ENCODE results near the gene NFYC. TPM values are rescaled to one million over a fixed set of nuclear protein-coding genes. Genes with fewer than 3 reads are reported as not detected.

NFYC gene
- total RNA-seq, 1 donor from 2014 or later, result 51.1 TPM

DNA sequence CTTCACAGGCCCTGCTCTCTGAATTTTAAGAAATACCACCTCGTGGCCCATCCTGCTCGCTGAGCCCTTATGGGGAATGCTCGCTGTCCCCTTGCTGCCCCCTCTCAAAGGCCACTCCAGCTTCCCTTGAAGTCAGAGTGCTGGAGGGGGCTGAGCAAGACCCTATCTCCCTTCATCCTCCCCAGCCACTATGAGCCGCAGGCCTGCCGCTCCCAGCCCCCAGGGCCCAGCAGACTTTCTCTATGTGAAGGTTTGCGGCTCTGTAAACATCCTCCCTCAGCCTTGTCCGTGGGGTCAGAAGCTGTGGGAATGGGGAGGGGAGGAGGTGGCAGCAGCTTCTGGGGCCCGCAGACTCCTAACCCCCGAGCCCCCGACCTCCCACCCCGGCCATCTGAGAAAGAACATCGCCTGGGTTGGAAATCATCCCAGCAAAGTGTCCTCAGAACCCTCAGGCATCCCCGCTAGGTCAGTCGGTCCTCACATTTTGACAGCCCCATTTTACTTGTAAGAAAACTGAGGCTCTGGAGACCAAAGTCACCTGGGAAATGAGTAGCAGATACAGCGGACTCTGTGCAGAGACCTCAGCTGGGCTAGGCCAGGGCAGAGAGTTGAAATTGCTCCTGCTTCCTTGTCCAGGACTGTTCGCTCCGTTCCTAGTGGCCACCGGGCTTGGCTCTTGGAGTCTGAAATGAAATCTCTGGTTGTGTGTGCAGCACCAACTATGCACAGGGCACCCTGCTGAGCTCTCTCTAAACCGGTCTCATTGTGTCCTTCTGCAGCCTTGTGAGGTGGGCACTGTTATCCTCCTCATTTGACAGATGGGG lies 96.4 kb downstream of the NFYC start:
- Histone ChIP-seq H3K79me2 (ENCODE audit: insufficient read depth, low read length) (no peaks in the 10 kb centered on the region), H4K20me1 (ENCODE audit: insufficient read depth, low read length) (peaks cover 3% of the 10 kb centered on the region), H3K27me3 (ENCODE audit: insufficient read depth, low read length) (peaks cover 8% of the 10 kb centered on the region), H3K4me1 (ENCODE audit: insufficient read depth, low read length) (peaks cover 3% of the 10 kb centered on the region), H3K27ac (ENCODE audit: low read depth, low read length) (no peak overlapping the region), H3K36me3 (ENCODE audit: insufficient read depth, low read length) (no peaks in the 10 kb centered on the region), H3K4me2 (ENCODE audit: low read length) (no peak overlapping the region), H3K9me3 (ENCODE audit: insufficient read depth, low read depth, low read length) (no peaks in the 10 kb centered on the region), H3K9ac (ENCODE audit: low read length) (no peak overlapping the region), H3K4me3 (ENCODE audit: insufficient read depth, low read depth, low read length) (no peak overlapping the region), H2AFZ (ENCODE audit: low read depth, low read length) (no peak overlapping the region)
- no peaks in the 10 kb centered on the region for H3K9me3 Mint-ChIP-seq (ENCODE audit: unreplicated experiment)
- H3K27ac Mint-ChIP-seq (ENCODE audit: unreplicated experiment), result no peak overlapping the region
- no peak overlapping the region for H3K4me3 Mint-ChIP-seq (ENCODE audit: unreplicated experiment)
- H3K36me3 Mint-ChIP-seq (ENCODE audit: low read depth, unreplicated experiment), result no peaks in the 10 kb centered on the region
- TF ChIP-seq, protein P1, sequence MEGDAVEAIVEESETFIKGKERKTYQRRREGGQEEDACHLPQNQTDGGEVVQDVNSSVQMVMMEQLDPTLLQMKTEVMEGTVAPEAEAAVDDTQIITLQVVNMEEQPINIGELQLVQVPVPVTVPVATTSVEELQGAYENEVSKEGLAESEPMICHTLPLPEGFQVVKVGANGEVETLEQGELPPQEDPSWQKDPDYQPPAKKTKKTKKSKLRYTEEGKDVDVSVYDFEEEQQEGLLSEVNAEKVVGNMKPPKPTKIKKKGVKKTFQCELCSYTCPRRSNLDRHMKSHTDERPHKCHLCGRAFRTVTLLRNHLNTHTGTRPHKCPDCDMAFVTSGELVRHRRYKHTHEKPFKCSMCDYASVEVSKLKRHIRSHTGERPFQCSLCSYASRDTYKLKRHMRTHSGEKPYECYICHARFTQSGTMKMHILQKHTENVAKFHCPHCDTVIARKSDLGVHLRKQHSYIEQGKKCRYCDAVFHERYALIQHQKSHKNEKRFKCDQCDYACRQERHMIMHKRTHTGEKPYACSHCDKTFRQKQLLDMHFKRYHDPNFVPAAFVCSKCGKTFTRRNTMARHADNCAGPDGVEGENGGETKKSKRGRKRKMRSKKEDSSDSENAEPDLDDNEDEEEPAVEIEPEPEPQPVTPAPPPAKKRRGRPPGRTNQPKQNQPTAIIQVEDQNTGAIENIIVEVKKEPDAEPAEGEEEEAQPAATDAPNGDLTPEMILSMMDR (IDR thresholded peaks at IDR 0.05; ENCODE audit: insufficient read depth, low read depth, low read length), result no peak
- no peak for TF ChIP-seq EZH2 (IDR thresholded peaks at IDR 0.05; ENCODE audit: insufficient read depth, low read length)
- FAIRE-seq (no peak), DNase-seq (ENCODE audit: low read depth) (no peak)
- H3K27me3 Mint-ChIP-seq (ENCODE audit: low read depth, unreplicated experiment), result peaks cover 57% of the 10 kb centered on the region
- H3K4me1 Mint-ChIP-seq (ENCODE audit: low read depth, unreplicated experiment), result no peaks in the 10 kb centered on the region

GRCh38 chr1:40788561-40789341 lies 97.2 kb downstream of the NFYC start:
- H3K4me1 ChIP-seq (ENCODE audit: insufficient read depth, low read length), result no peaks in the 10 kb centered on the region
- H3K27ac ChIP-seq (ENCODE audit: low read depth, low read length), result no peak overlapping the region
- no peak overlapping the region for H3K9ac ChIP-seq (ENCODE audit: low read length)
- no peaks in the 10 kb centered on the region for H4K20me1 ChIP-seq (ENCODE audit: insufficient read depth, low read length)
- H3K27me3 ChIP-seq (ENCODE audit: insufficient read depth, low read length), result peaks cover 6% of the 10 kb centered on the region
- no peak for TF ChIP-seq EZH2 (IDR thresholded peaks at IDR 0.05; ENCODE audit: insufficient read depth, low read length)
- TF ChIP-seq, protein P1 (IDR thresholded peaks at IDR 0.05; ENCODE audit: insufficient read depth, low read depth, low read length), result no peak
- DNase-seq (ENCODE audit: low read depth) (no peak), FAIRE-seq (no peak)
- Mint-ChIP-seq H3K4me3 (ENCODE audit: unreplicated experiment) (no peak overlapping the region), H3K9me3 (ENCODE audit: unreplicated experiment) (no peaks in the 10 kb centered on the region), H3K27ac (ENCODE audit: unreplicated experiment) (no peak overlapping the region), H3K27me3 (ENCODE audit: low read depth, unreplicated experiment) (peaks cover 60% of the 10 kb centered on the region), H3K4me1 (ENCODE audit: low read depth, unreplicated experiment) (no peaks in the 10 kb centered on the region), H3K36me3 (ENCODE audit: low read depth, unreplicated experiment) (no peaks in the 10 kb centered on the region)
- H3K4me3 ChIP-seq (ENCODE audit: insufficient read depth, low read depth, low read length), result no peak overlapping the region
- no peaks in the 10 kb centered on the region for H3K79me2 ChIP-seq (ENCODE audit: insufficient read depth, low read length)
- H3K36me3 ChIP-seq (ENCODE audit: insufficient read depth, low read length), result no peaks in the 10 kb centered on the region
- H2AFZ ChIP-seq (ENCODE audit: low read depth, low read length), result no peak overlapping the region
- H3K4me2 ChIP-seq (ENCODE audit: low read length), result no peak overlapping the region
- H3K9me3 ChIP-seq (ENCODE audit: insufficient read depth, low read depth, low read length), result no peaks in the 10 kb centered on the region

- Mint-ChIP-seq H3K36me3 (ENCODE audit: low read depth, unreplicated experiment) (no peaks in the 10 kb centered on the region), H3K4me1 (ENCODE audit: low read depth, unreplicated experiment) (no peaks in the 10 kb centered on the region), H3K27ac (ENCODE audit: unreplicated experiment) (no peak overlapping the region), H3K9me3 (ENCODE audit: unreplicated experiment) (no peaks in the 10 kb centered on the region), H3K4me3 (ENCODE audit: unreplicated experiment) (no peak overlapping the region), H3K27me3 (ENCODE audit: low read depth, unreplicated experiment) (peaks cover 65% of the 10 kb centered on the region)
- H3K9me3 ChIP-seq (ENCODE audit: insufficient read depth, low read depth, low read length), result no peaks in the 10 kb centered on the region
- no peaks in the 10 kb centered on the region for H4K20me1 ChIP-seq (ENCODE audit: insufficient read depth, low read length)
- no peak overlapping the region for H3K4me3 ChIP-seq (ENCODE audit: insufficient read depth, low read depth, low read length)
- DNase-seq (ENCODE audit: low read depth), result no peak
- no peaks in the 10 kb centered on the region for H3K4me1 ChIP-seq (ENCODE audit: insufficient read depth, low read length)
- H3K27ac ChIP-seq (ENCODE audit: low read depth, low read length), result no peak overlapping the region
- H3K79me2 ChIP-seq (ENCODE audit: insufficient read depth, low read length), result no peaks in the 10 kb centered on the region
- TF ChIP-seq, protein P1 (IDR thresholded peaks at IDR 0.05; ENCODE audit: insufficient read depth, low read depth, low read length), result no peak
- TF ChIP-seq EZH2 (IDR thresholded peaks at IDR 0.05; ENCODE audit: insufficient read depth, low read length), result no peak
- H3K9ac ChIP-seq (ENCODE audit: low read length), result no peak overlapping the region
- no peak for FAIRE-seq
- H3K36me3 ChIP-seq (ENCODE audit: insufficient read depth, low read length), result no peaks in the 10 kb centered on the region
- H3K4me2 ChIP-seq (ENCODE audit: low read length), result no peak overlapping the region
- H2AFZ ChIP-seq (ENCODE audit: low read depth, low read length), result no peak overlapping the region
- H3K27me3 ChIP-seq (ENCODE audit: insufficient read depth, low read length), result peaks cover 6% of the 10 kb centered on the region
These were observed 97.8 kb downstream of the NFYC start for GRCh38 chr1:40789342-40789598.

Data from astrocyte (in vitro differentiated cells and primary cell).